ENCODE measurements around the gene FOXD2.

The FOXD2 gene

DNA sequence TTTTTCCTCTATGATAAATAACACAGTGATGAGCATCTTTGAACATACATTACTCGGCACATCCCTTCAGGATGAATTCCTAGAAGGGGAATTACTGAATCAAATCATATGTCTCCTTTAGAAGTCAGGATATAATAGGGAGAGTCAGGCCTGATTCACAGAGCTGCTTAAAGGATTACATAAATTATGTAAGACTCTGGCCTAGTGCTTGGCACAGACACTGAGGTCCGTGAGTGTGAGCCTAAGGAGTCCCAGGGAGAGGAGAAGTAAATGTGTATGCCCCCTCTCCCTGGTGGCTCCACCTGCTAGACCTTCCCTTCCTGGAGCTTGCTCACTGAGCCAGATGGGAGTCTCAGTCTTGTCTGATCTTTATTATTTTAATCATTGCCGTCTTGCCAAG, 30.4 kb upstream of the FOXD2 start:
- TF ChIP-seq, protein P1, sequence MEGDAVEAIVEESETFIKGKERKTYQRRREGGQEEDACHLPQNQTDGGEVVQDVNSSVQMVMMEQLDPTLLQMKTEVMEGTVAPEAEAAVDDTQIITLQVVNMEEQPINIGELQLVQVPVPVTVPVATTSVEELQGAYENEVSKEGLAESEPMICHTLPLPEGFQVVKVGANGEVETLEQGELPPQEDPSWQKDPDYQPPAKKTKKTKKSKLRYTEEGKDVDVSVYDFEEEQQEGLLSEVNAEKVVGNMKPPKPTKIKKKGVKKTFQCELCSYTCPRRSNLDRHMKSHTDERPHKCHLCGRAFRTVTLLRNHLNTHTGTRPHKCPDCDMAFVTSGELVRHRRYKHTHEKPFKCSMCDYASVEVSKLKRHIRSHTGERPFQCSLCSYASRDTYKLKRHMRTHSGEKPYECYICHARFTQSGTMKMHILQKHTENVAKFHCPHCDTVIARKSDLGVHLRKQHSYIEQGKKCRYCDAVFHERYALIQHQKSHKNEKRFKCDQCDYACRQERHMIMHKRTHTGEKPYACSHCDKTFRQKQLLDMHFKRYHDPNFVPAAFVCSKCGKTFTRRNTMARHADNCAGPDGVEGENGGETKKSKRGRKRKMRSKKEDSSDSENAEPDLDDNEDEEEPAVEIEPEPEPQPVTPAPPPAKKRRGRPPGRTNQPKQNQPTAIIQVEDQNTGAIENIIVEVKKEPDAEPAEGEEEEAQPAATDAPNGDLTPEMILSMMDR (IDR thresholded peaks at IDR 0.05; ENCODE audit: low read depth, low read length, missing control alignments), result no peak
- DNase-seq (ENCODE audit: low read depth), result no peak
- H3K4me3 ChIP-seq (ENCODE audit: low read depth, low read length), result no peak overlapping the region

DNA sequence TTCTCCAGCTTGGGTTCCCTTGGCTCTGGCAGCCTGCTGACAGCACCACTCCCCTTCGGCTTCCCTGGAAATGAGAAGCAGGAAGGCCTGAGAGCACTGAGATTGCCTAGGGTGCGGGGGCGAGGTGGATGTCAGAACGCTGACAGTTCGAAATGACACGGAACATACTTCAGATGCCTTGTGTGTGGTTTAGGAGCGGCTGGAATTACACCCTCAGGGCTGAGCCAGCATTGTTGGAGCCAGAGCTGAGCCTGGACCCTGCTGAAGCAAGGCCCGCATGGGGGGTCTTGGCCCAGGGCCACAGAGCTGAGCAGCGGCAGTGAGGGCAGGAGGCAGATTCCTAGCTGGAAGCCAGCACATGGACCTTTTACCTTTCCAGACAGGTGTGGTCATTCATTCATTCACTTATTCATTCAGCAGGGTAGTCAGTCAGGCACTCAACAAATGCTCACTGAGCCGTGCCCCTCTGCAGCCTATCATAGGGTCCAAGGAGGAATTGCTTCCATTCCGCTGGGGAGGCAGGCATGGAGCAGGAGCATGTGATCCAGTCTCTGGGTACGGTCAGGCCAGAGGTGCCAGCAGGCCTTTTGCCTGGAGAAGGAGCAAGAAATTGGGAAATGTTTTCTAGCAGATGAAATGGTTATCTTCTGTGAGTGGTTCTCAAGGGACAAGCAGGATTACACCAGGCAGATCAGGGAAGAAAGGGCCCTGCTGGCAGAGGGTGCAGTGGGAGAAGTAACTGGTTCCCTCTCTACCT, 28.4 kb upstream of the FOXD2 start:
- DNase-seq (ENCODE audit: low read depth), result no peak
- TF ChIP-seq, protein P1 (IDR thresholded peaks at IDR 0.05; ENCODE audit: low read depth, low read length, missing control alignments), result no peak
- H3K4me3 ChIP-seq (ENCODE audit: low read depth, low read length), result no peak overlapping the region

DNA sequence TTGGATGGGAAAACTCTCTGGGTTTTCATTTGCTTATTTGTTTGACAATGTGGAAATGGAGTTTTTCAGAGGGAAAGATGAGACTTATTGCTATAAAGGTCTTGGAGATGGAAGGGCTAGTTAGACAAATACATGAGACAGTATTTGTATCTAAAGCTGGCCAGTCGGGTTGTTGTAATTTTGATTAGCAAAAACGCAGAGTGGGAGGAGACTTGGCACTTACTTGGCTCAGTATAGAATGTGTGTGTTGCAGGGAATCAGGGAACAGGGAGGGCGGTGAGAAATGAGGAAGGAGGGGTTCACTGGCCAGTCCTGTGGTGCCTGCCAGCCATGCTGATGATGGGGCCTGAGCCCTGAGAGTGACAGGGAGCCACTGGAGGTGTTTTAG, 27.8 kb upstream of the FOXD2 start:
- TF ChIP-seq, protein P1 (IDR thresholded peaks at IDR 0.05; ENCODE audit: low read depth, low read length, missing control alignments), result no peak
- H3K4me3 ChIP-seq (ENCODE audit: low read depth, low read length), result no peak overlapping the region
- DNase-seq (ENCODE audit: low read depth), result no peak

DNA sequence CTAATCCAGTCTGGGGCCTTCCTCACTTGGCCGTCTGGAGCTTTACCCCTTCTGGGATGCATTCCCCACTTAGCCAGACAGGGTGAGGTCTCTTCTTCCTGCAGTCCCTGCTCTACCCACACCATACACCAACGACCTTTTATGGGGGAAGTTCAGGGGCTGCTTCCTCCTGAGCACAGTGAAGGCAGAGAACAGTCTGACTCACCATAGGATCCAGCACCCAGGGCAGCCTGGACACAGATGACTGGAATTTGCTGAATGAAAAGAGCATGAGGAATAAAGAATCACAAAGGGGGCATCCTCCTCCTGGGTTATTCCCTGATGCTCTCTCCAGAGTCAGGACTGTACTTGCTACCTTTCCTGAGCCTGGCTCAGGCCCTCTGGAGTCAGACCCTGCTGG, 26.4 kb upstream of the FOXD2 start:
- H3K4me3 ChIP-seq (ENCODE audit: low read depth, low read length), result no peak overlapping the region
- TF ChIP-seq, protein P1 (IDR thresholded peaks at IDR 0.05; ENCODE audit: low read depth, low read length, missing control alignments), result no peak
- no peak for DNase-seq (ENCODE audit: low read depth)

DNA sequence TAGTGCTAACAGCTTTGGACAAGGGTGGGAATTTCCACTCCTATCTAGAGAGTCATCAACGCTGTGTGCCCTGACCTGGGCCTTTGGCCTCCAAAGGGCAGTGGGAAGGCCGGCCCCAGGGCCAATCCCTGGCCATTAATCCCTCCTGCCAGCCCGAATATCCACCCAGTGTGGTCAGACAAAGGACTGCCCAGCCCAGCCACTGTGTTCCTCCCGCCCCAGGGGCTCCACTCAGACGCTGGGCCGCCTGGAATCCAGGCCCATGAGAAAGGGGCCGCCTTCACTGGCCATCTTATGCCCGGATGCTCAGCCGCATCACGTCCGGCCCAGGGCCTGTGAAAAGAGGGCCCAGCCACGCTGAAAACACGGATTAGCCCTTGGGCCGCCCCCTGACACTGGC, 25.4 kb upstream of the FOXD2 start:
- TF ChIP-seq, protein P1 (IDR thresholded peaks at IDR 0.05; ENCODE audit: low read depth, low read length, missing control alignments), result no peak
- no peak for DNase-seq (ENCODE audit: low read depth)
- no peak overlapping the region for H3K4me3 ChIP-seq (ENCODE audit: low read depth, low read length)

DNA sequence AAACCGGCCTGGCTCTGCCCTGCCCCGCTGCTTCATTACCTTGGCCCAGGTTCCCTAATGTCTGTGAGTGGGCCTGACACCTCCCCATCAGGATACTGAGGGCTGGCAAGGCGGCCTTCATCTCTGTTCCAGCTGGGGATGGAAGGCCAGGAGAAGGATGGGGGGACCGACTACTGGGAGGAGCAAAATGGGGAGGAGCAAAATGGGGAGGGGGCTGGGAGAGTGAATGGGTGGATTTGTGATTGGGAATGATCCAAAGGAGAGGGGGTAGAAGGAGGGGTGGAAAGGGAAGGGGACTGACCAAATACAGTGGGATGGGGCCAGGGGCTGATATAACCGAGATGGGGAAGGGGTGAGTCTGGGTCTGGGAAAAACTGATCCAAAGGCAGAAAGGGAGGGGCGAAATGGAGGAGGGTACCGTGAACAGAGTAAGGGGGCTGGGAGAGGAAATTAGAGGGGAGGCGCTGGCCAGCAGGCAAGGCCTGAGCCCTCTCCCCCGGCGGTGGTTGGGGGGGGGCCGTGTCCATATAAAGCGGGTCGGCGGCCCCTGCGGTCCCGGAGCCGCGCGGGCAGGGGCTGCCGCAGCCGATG, 22.0 kb upstream of the FOXD2 start, which contains the start of gene FOXE3:
Gene FOXE3, plus strand, starts transcription at position 558 of the 591 bp plus-strand sequence. Its CDS starts 31 bp downstream, at position 589.
- TF ChIP-seq, protein P1 (IDR thresholded peaks at IDR 0.05; ENCODE audit: low read depth, low read length, missing control alignments), result no peak
- no peak within 1 kb of the TSS; the same call in 1 of the 2 replicates for H3K4me3 ChIP-seq (ENCODE audit: low read depth, low read length)
- DNase-seq (ENCODE audit: low read depth), result no peak

Measured in GM12864 (cell line).